Duodenal mucosa (tissue), 2 donors: ENCODE results near the gene ATG101.
A peak's percentile ranks its signal among the peaks of the same experiment; 100 is the strongest.

Experiments used
- H3K27ac ChIP-seq: one replicate; pipeline ENCODE4 v1.7.0; 2013; ENCODE audit warnings: low read depth, low read length
- H3K27me3 ChIP-seq, 2 donors: one replicate each; pipeline ENCODE4 v1.7.0; 2013; ENCODE audit warnings: low read length in 2 of 2, control low read depth in 1 of 2; ENCODE audit not compliant: insufficient read depth in 2 of 2, control insufficient read depth in 1 of 2
- H3K36me3 ChIP-seq, 2 donors: one replicate each; pipeline ENCODE4 v1.7.0; 2013; ENCODE audit warnings: low read length in 2 of 2, control low read depth in 1 of 2; ENCODE audit not compliant: insufficient read depth in 2 of 2, control insufficient read depth in 1 of 2
- H3K4me1 ChIP-seq, 2 donors: one replicate each; pipeline ENCODE4 v1.7.0; 2013; ENCODE audit warnings: low read length in 2 of 2, control low read depth in 1 of 2; ENCODE audit not compliant: insufficient read depth in 2 of 2, control insufficient read depth in 1 of 2
- H3K4me3 ChIP-seq, 2 donors: one replicate each; pipeline ENCODE4 v1.7.0; 2013; ENCODE audit warnings: low read length in 2 of 2, low read depth in 1 of 2
- H3K9ac ChIP-seq, 2 donors: one replicate each; pipeline ENCODE4 v1.7.0; 2013; ENCODE audit warnings: low read length in 2 of 2, low read depth in 1 of 2
- H3K9me3 ChIP-seq, 2 donors: one replicate each; pipeline ENCODE4 v1.7.0; 2013; ENCODE audit warnings: low read length in 2 of 2, control low read depth in 1 of 2; ENCODE audit not compliant: control insufficient read depth in 1 of 2

ATG101 gene

GRCh38 chr12:52029685-52030084, 40.1 kb upstream of the ATG101 start:
- H3K4me1 ChIP-seq: peaks cover 23 to 33% of the 10 kb centered on the region in 2 donors
- H3K4me3 ChIP-seq: no peak overlapping the region
- H3K9ac ChIP-seq: no peak overlapping the region
- no peaks in the 10 kb centered on the region for H3K27me3 ChIP-seq
- no peak overlapping the region for H3K27ac ChIP-seq
- H3K36me3 ChIP-seq: no peaks in the 10 kb centered on the region
- no peaks in the 10 kb centered on the region for H3K9me3 ChIP-seq

GRCh38 chr12:52032446-52032803, 37.4 kb upstream of the ATG101 start:
- Histone ChIP-seq H3K9ac (peak overlapping the region; percentile 51 to 79), H3K27ac (peak overlapping the region; percentile 70), H3K36me3 (no peaks in the 10 kb centered on the region), H3K4me3 (peak overlapping the region; percentile 52 to 54), H3K4me1 (peaks cover 23 to 27% of the 10 kb centered on the region in 2 donors), H3K9me3 (no peaks in the 10 kb centered on the region), H3K27me3 (no peaks in the 10 kb centered on the region)

- Histone ChIP-seq H3K27ac (peak overlapping the region; percentile 80), H3K27me3 (no peaks in the 10 kb centered on the region), H3K4me1 (peaks cover 23 to 29% of the 10 kb centered on the region in 2 donors), H3K36me3 (no peaks in the 10 kb centered on the region), H3K4me3 (peak overlapping the region; percentile 60 to 64), H3K9me3 (no peaks in the 10 kb centered on the region), H3K9ac (peak overlapping the region; percentile 79 to 83)
Observed at GRCh38 chr12:52032804-52033445, 36.9 kb upstream of the ATG101 start.

DNA sequence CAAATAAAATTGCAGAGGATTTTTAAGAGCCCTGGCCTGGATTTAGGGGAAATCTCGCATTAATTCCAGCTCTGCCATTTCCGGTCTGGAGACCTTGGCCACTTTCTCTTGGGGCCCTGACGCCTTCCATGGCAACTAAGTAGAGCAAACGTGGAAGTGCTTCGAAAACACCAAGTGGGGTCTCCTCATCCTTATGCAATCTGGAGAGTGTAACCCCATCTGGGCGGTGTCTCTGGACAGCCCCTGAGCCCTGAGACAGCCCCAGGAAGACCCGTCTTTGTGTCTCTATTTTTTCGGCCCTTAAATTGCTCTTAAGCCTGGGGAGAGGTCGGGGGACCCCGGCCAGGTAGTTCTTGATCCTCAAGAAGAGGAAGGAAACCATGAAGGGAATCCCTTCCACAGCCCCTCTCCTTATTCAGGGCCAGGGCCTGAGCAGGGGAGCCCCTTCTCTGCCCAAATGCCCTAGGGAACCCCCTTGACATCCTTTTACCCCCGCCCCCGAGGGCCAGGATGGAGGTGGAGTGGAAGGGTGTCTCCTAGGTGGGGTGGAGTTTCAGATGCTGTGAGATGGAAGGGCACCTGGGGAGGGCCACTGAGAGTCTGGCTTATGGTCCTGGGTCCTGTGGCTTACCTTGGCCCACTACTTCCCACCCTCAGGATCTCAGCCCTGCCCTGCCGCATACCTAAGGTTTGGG, 36.2 kb upstream of the ATG101 start:
- Histone ChIP-seq H3K36me3 (no peaks in the 10 kb centered on the region), H3K4me3 (peak overlapping the region; percentile 60 to 64), H3K27ac (peak overlapping the region; percentile 80), H3K27me3 (no peaks in the 10 kb centered on the region), H3K4me1 (peaks cover 23 to 29% of the 10 kb centered on the region in 2 donors), H3K9me3 (no peaks in the 10 kb centered on the region), H3K9ac (peak overlapping the region; percentile 72 to 83)

- Histone ChIP-seq H3K9me3 (no peaks in the 10 kb centered on the region), H3K36me3 (no peaks in the 10 kb centered on the region), H3K27me3 (no peaks in the 10 kb centered on the region), H3K4me3 (no peak overlapping the region), H3K27ac (no peak overlapping the region), H3K4me1 (peaks cover 24 to 29% of the 10 kb centered on the region in 2 donors), H3K9ac (no peak overlapping the region)
Observed at GRCh38 chr12:52035190-52035589, 34.6 kb upstream of the ATG101 start.

DNA sequence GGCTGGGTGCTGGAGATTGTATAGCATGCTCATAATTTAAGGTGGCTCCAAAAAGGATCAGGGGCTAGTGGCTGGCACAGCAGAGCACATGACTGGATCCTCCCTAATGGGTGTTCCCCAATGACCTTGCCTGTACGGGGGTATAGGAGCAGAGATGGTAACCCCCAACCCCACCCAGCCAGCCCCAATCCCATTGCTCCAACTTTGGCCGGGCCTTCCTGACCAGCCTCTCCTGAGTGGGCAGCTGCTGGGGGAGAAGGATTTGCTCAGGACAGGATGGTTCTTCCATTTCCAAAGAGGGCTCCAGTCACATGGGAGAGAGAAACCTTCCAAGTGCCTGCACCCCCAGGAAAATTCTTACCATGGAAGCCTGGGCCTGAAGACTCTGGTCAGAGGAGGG, 33.9 kb upstream of the ATG101 start:
- H3K27ac ChIP-seq: no peak overlapping the region
- peaks cover 30 to 34% of the 10 kb centered on the region in 2 donors for H3K4me1 ChIP-seq
- H3K36me3 ChIP-seq: no peaks in the 10 kb centered on the region
- no peaks in the 10 kb centered on the region for H3K27me3 ChIP-seq
- H3K9ac ChIP-seq: peak overlapping the region; percentile 63 to 75
- H3K9me3 ChIP-seq: no peaks in the 10 kb centered on the region
- H3K4me3 ChIP-seq: peak overlapping the region in 1 of 2 donors; percentile 62

DNA sequence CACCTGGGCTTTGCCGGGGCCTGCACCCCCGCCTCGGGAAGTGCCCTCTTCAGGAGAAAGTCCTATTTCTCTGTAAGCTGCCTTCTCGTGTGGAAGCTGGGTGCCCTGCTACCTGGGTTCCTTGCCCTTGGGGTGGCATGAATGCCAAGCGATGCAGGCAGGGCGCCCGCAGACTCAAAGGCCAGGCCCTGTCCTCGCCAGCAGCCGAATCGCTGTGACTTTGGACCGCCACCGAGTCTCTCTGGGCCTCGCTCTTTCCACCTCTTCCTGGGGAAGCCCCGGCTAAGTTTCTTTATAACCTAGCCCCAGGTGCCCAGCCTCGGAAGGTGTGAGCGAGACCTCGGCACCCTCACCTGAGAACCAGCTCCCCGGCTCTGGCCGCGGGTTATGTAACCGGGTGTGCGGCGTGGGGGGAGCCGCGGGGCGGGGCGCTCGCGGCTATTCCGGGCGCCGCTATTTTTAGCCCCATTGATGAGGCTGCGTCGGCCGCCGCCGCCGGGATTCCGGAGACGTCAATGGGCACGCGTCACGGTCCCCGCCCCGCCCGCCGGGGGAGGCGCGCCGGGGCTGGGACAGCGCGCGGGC, 33.1 kb upstream of the ATG101 start:
- H3K4me3 ChIP-seq: peak overlapping the region; percentile 28 to 62
- H3K9ac ChIP-seq: peak overlapping the region; percentile 63 to 75
- no peaks in the 10 kb centered on the region for H3K36me3 ChIP-seq
- peaks cover 30 to 39% of the 10 kb centered on the region in 2 donors for H3K4me1 ChIP-seq
- peak overlapping the region; percentile 81 for H3K27ac ChIP-seq
- H3K9me3 ChIP-seq: no peaks in the 10 kb centered on the region
- H3K27me3 ChIP-seq: no peaks in the 10 kb centered on the region

GRCh38 chr12:52037248-52037861, 32.4 kb upstream of the ATG101 start:
- H3K9me3 ChIP-seq: no peaks in the 10 kb centered on the region
- no peaks in the 10 kb centered on the region for H3K36me3 ChIP-seq
- H3K27me3 ChIP-seq: no peaks in the 10 kb centered on the region
- H3K4me1 ChIP-seq: peaks cover 27 to 35% of the 10 kb centered on the region in 2 donors
- H3K9ac ChIP-seq: peak overlapping the region; percentile 70 to 79
- H3K27ac ChIP-seq: peak overlapping the region; percentile 45
- H3K4me3 ChIP-seq: peak overlapping the region; percentile 61 to 67

GRCh38 chr12:52038447-52038846, 31.3 kb upstream of the ATG101 start:
- H3K9me3 ChIP-seq: no peaks in the 10 kb centered on the region
- peak overlapping the region in 1 of 2 donors; percentile 17 for H3K9ac ChIP-seq
- no peak overlapping the region for H3K4me3 ChIP-seq
- H3K4me1 ChIP-seq: peaks cover 20 to 28% of the 10 kb centered on the region in 2 donors
- H3K36me3 ChIP-seq: no peaks in the 10 kb centered on the region
- no peaks in the 10 kb centered on the region for H3K27me3 ChIP-seq
- H3K27ac ChIP-seq: no peak overlapping the region

GRCh38 chr12:52041035-52041434, 28.7 kb upstream of the ATG101 start:
- H3K9me3 ChIP-seq: no peaks in the 10 kb centered on the region
- H3K27me3 ChIP-seq: no peaks in the 10 kb centered on the region
- no peak overlapping the region for H3K4me3 ChIP-seq
- no peak overlapping the region for H3K9ac ChIP-seq
- H3K4me1 ChIP-seq: peaks cover 26 to 32% of the 10 kb centered on the region in 2 donors
- no peaks in the 10 kb centered on the region for H3K36me3 ChIP-seq
- no peak overlapping the region for H3K27ac ChIP-seq
